Peyer's patch (tissue), 4 donors: ENCODE results near the gene CA4.

Source experiments
- CTCF ChIP-seq, 6 experiments: fragments of 450-650 bp in 4 of 6; fragments of 200-600 bp in 2 of 6; sonication (generic) in 1 of 6; IDR thresholded peaks; one replicate each; pipeline ENCODE4 v1.5.1; 2017 to 2019; ENCODE audit warnings: antibody characterized with exemption in 6 of 6, mild to moderate bottlenecking in 3 of 6, moderate library complexity in 1 of 6
- POLR2A ChIP-seq, 2 donors: fragments of 450-650 bp; IDR thresholded peaks; one replicate each; pipeline ENCODE4 v1.5.1; 2017; ENCODE audit warnings: antibody characterized with exemption in 2 of 2, mild to moderate bottlenecking in 2 of 2, moderate library complexity in 2 of 2

- no peak for TF ChIP-seq POLR2A (IDR thresholded peaks at IDR 0.05)
- no peak for TF ChIP-seq CTCF (IDR thresholded peaks at IDR 0.05)
Observed at GRCh38 chr17:60155815-60156214, 6.0 kb downstream of the CA4 start.
